ENCODE results near the gene DAB2IP.

The DAB2IP gene

DNA sequence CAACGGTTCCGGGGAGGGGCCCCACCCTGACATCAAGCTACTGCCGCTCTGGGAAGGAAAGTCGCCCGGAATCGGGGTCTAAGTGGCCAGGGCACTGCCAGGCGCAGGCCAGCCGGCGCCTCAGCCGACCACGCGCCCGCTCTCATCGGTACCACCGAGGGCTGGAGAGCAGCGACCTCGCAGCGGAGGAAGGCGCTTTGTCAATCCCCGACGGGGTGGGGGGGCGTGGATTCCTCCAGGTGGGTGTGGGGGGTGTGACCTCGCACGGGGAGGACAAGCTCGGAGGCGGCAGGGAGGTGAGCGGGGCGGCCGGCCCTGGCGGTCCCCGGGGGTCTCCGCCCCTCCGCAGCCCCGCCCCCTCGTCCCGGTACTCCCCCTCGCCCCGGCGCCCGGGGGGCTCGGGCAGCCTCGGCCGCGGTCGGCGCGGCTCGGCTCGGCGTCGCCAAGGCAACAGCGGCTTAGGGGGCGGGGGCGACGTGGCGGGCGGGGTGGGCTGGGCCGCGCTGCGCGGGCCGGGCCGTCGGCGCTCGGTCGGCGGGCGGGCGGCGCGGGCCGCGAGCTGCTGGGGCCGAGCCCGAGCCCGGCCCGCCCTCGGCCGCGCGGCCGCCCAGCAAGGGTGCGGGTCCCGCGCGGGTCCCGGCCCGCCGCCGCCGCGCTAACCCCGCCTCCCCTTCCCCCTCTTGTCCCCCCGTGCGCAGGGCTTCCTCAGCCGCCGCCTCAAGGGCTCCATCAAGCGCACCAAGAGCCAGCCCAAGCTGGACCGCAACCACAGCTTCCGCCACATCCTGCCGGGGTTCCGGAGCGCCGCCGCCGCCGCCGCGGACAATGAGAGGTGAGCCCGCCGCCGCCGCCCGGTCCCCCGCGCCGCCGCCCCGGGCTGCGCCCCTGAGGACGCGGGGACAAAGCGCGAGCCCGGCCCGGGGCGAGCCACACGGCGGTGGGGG is 47.5 kb downstream of the DAB2IP start:
- FAIRE-seq (no peak), DNase-seq (ENCODE audit: insufficient read length, low spot score) (peak; percentile 45)

DNA sequence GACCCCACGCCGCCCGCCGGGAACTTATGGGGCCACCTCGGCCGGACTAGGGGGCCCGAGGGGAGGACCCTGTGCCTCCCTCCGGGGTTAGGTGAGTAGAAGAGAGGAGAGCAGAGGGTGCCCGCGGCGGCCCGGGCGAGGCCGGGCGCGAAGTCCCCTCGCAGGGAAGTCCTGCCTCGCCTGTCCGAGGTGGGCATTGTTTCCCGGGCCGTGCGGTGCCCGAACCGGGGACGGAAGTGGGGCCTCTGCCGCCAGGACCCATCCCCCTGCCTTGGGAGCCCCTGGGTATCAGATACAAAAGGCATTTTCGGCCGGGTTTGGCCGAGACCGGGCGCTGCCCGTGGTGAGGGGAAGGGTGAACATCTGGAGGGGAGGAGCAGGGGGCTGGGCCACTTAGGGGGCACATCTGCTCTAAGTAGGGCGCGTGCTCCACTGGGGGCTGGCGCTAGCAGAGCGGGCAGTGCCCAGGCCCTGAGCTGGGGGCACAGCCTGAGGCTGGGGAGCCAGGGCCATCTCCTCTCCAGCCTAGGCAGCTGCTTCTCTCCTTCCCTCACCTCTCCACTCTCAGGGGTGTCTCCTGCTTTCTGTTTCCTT is 48.2 kb downstream of the DAB2IP start:
- DNase-seq (ENCODE audit: insufficient read length, low spot score) (no peak), FAIRE-seq (no peak)

GRCh38 chr9:121700165-121700831 is 48.9 kb downstream of the DAB2IP start:
- DNase-seq (ENCODE audit: insufficient read length, low spot score) = peak; percentile 49

GRCh38 chr9:121700832-121701419 is 49.5 kb downstream of the DAB2IP start:
- DNase-seq (ENCODE audit: insufficient read length, low spot score) (no peak), FAIRE-seq (no peak)

More at GRCh38 chr9:121700165-121700831, 48.9 kb downstream of the DAB2IP start:
- peak; percentile 69 for FAIRE-seq

- FAIRE-seq (no peak), DNase-seq (ENCODE audit: insufficient read length, low spot score) (no peak)
These were observed 50.4 kb downstream of the DAB2IP start for GRCh38 chr9:121701736-121702261.

DNA sequence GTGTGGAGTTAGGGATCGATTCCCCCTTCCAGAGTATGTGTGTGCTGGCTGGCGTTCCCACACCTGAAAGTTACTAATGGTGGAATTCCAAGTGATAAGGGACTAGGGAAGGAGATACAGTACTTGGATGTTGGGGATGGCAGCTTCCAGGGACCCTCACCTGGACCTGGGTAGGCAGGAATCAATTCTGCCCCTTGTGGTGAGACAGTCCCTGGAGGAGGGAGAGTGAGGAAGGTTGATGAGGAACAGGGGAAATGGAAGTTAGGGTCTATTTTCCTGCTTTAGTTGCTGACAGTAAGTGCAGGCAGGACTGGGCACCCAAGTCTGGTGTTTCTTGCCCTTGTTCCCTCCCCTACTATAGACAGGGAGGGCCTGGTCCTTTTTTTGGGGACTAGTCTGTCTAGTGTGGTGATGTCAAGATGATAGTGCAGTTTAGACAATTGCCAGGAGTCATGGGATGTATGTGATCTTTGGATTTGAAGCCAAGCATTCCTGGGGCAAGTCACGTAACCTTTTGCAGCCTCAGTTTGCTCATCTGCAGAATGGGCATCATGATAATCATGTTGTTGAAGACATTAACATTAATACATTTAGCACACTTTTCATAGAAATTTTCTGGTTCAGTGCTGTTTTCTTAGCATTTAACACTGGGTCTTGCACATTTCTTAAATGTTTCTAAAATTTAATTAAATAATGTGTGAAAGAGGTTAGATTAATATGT is 51.7 kb downstream of the DAB2IP start:
- no peak for DNase-seq (ENCODE audit: insufficient read length, low spot score)
- FAIRE-seq = no peak

GRCh38 chr9:121704281-121704680 is 52.8 kb downstream of the DAB2IP start:
- no peak for FAIRE-seq
- DNase-seq (ENCODE audit: insufficient read length, low spot score) = no peak

- DNase-seq (ENCODE audit: insufficient read length, low spot score) = no peak
- no peak for FAIRE-seq
These were observed 54.8 kb downstream of the DAB2IP start for GRCh38 chr9:121706149-121706750.

DNA sequence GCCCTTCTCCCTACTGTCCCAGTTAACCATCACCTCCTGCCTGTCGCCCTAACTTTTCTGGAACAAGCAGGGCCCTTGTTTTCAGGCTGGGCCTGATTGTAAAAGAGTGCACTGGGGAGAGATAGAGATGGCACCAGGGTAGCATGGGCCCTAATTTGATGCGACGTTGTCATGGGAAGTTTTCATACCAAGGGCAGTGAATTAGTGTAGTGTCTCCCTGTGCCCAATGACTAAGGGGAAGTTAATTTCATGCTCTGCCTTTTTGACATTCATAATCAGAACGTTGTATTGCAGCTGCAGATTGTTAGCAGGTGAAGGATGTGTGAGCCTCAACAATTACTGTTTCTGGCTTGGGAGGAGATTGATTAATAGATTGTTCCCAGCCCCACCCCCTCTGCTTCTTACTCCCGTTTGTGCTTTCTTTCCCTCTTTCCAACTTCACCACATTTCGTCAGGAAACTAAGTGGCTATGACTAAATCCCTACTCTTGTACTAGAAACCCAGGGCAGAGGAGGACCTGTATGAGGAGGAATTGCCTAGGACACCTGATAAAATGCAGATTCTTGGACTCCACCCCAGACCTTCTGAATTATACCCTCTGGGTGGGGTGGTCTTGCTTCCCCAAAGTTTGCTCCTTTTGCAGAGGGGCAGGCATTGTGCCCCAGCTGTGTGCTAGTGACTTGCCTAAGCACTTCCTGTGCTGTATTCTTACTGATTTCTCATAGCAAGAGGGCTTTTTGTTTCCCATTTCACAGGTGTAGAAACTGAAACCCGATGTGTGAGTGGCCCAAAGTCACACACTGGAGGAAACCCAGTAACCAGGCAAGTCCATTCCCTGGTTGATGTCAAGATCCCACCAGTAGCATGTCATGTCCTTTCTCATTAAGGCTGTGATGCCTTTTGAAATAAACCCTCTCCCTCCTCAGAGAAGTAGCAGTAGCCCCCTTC is 56.3 kb downstream of the DAB2IP start:
- DNase-seq (ENCODE audit: insufficient read length, low spot score) = no peak
- FAIRE-seq = no peak

GRCh38 chr9:121708768-121709488 is 57.5 kb downstream of the DAB2IP start:
- DNase-seq (ENCODE audit: insufficient read length, low spot score) = no peak

GRCh38 chr9:121709798-121710197 is 58.4 kb downstream of the DAB2IP start:
- no peak for DNase-seq (ENCODE audit: insufficient read length, low spot score)
- no peak for FAIRE-seq

More at GRCh38 chr9:121708768-121709488, 57.5 kb downstream of the DAB2IP start:
- FAIRE-seq = no peak

DNA sequence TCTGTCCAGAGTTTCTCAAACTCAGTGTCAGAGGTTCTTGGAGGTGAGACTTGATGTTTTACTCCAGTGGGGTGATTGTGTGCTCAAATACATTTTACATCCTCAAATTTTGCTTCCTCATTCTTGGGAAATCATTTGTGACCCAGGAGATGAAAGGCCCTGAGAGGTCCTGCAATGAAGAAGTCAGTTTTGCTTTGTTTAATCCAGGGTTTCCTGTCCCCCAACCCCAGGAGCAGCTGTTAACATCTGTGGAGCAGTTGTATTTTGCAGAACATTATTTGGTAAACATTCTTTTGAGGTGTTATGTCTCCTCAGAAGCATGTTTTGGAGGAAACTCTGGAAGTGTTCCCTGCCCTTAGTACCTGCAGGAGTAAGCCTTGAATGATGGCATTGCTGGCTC is 59.8 kb downstream of the DAB2IP start:
- FAIRE-seq (no peak), DNase-seq (ENCODE audit: insufficient read length, low spot score) (no peak)

GRCh38 chr9:121711797-121712196 is 60.4 kb downstream of the DAB2IP start:
- no peak for DNase-seq (ENCODE audit: insufficient read length, low spot score)
- no peak for FAIRE-seq

- DNase-seq (ENCODE audit: insufficient read length, low spot score) (no peak), FAIRE-seq (no peak)
These were observed 62.1 kb downstream of the DAB2IP start for GRCh38 chr9:121713400-121714070.

- no peak for FAIRE-seq
These were observed 62.8 kb downstream of the DAB2IP start for GRCh38 chr9:121714075-121714705.

GRCh38 chr9:121714873-121715272 is 63.4 kb downstream of the DAB2IP start:
- DNase-seq (ENCODE audit: insufficient read length, low spot score) (no peak), FAIRE-seq (no peak)

More at GRCh38 chr9:121714075-121714705, 62.8 kb downstream of the DAB2IP start:
- no peak for DNase-seq (ENCODE audit: insufficient read length, low spot score)
